Activated CD4-positive, alpha-beta memory T cell treated with anti-CD3 and anti-CD28 coated beads, Interleukin-2, amount 10 ng/mL, durations not matched to agents 7 days and 5 days (primary cell): Measurements from ENCODE around the gene TCF19. TPM values are rescaled to one million over a fixed set of nuclear protein-coding genes. Genes with fewer than 3 reads are reported as not detected.
A peak's percentile ranks its signal among the peaks of the same experiment; 100 is the strongest.

Source experiments
- CTCF ChIA-PET: fragments of 350-600 bp; sonication (Branson Sonifier 250); formaldehyde crosslinking; loops from one replicate; lab custom pipeline; 2021; ENCODE audit warnings: antibody characterized with exemption, inconsistent platforms; lab: Charles Lee
- POLR2A ChIA-PET: fragments of 350-600 bp; sonication (Branson Sonifier 250); formaldehyde crosslinking; loops from one replicate; lab custom pipeline; 2021; ENCODE audit warnings: antibody characterized with exemption; lab: Charles Lee
- DNase-seq: peaks from one replicate; pipeline ENCODE4 v3.0.0-alpha.2; 2020
- H3K27ac Mint-ChIP-seq: one replicate; pipeline ENCODE4 v1.8.0; 2021; ENCODE audit warnings: mild to moderate bottlenecking, mixed read lengths
- H3K27me3 Mint-ChIP-seq: one replicate; pipeline ENCODE4 v1.8.0; 2021; ENCODE audit warnings: mixed read lengths
- H3K36me3 Mint-ChIP-seq: one replicate; pipeline ENCODE4 v1.8.0; 2021; ENCODE audit warnings: low read depth, mixed read lengths
- H3K4me1 Mint-ChIP-seq: one replicate; pipeline ENCODE4 v1.8.0; 2021; ENCODE audit warnings: mixed read lengths
- H3K4me3 Mint-ChIP-seq: one replicate; pipeline ENCODE4 v1.8.0; 2021; ENCODE audit warnings: mild to moderate bottlenecking, mixed read lengths
- H3K9me3 Mint-ChIP-seq: one replicate; pipeline ENCODE4 v1.8.0; 2021; ENCODE audit warnings: mixed read lengths
- total RNA-seq, 2 experiments: library from RNA; stranded (reverse); gene quantifications; one replicate each; pipeline ENCODE4 v1.2.3, GENCODE V29; 2021

Gene TCF19
- total RNA-seq, result 10 to 100 TPM; 78.9 to 80.7 TPM

DNA sequence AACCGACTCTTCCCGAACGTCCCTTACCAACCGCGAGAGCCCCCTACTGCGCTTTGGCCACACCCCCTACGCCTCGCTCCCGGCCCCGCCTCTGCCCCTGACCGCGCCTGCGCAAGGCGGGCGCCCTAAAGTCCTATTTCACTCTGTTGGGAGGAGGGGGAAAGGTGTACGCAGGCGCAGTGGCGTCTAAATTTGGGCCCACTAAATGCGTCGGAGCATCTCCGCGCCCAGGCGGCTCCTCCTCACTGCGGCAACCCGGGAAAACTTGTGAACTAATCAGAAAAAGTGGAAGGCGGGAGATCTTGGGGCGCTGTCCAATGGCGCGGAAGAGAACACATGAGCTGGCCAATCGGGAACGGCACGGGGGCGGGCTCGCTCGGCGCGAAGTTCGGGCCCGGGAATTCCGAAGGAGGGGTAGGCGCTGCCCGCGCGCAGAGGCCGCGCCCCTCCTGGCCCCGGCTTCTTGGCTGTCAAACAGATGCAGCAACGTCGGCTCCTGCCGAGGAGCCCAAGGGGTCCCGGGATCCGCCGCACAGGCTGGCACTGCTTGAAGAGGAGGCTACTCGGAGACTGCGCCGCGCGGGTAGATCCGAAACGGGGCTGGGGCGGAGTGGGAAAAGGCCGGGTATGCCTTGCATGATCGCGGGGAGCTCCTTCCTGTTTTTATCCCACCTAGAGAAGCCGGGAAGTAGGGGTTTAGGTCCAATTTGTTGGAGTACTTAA lies at the start of gene TCF19:
Gene TCF19, plus strand, starts transcription at position 450 of the 723 bp plus-strand sequence. CDS start 881 bp downstream, outside the sequence.
- Mint-ChIP-seq H3K9me3 (no peaks in the 10 kb centered on the region), H3K27ac (peak within 1 kb of the TSS; percentile 62), H3K36me3 (peaks cover 46% of the 10 kb centered on the region), H3K4me3 (peak within 1 kb of the TSS; percentile 79), H3K27me3 (no peaks in the 10 kb centered on the region), H3K4me1 (peaks cover 52% of the 10 kb centered on the region)
- ChIA-PET POLR2A (interaction anchor here (0.9 to 3.1 kb wide), 16 partner anchors 14 to 494 kb away, joined by 3 to 21 read pairs (median 4); partner anchors contain the start of genes BAG6 and DDX39B), CTCF (interaction anchor here (0.7 to 4.2 kb wide), 5 partner anchors 21 to 383 kb away, joined by 3 to 19 read pairs (median 5); partner anchors contain the start of gene DDX39B)
- DNase-seq, result peak; percentile 100

DNA sequence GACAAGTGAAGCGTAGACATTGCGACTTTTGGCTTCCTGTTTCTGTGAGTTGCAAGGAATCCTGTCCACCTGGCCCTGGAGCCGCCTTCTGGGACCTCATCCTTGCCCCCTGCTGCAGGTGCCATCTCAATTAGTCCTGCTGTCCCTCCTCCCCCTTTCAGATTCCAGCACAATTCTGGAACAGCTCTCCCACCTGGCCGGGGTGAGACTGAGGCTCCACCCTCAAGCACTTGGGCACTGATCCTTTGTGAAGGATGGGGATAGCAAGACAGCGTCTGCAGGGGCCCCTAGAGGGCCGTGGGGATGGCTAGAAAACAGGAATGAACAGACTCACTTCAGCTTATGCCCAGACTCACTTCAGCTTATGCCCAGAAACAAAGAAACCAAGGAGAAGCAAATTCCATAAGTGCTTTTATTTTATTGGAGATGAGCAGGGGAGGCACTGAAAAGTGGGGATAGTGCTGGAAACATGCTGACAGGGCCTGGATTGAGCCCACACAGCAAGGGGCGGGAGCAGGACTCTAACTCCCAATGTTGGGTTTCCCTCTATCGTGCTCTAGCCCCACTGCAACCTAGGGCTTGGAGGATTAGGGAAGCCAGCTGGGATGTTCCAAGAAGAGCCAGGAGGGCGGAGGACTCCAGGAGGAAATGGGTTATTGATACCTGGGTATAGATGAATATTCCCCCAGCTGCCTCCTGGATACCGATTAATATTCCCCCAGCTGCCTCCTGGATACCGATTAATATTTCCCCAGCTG lies 47.4 kb upstream of the TCF19 start:
- H3K4me1 Mint-ChIP-seq, result no peaks in the 10 kb centered on the region
- no peak overlapping the region for H3K27ac Mint-ChIP-seq
- H3K36me3 Mint-ChIP-seq, result no peaks in the 10 kb centered on the region
- POLR2A ChIA-PET, result no interaction called here
- no peaks in the 10 kb centered on the region for H3K9me3 Mint-ChIP-seq
- no peak for DNase-seq
- H3K4me3 Mint-ChIP-seq, result no peak overlapping the region
- H3K27me3 Mint-ChIP-seq, result peaks cover 32% of the 10 kb centered on the region
- CTCF ChIA-PET, result no interaction called here

- CTCF ChIA-PET, result no interaction called here
These were observed 46.7 kb upstream of the TCF19 start for GRCh38 chr6:31111712-31112111.

DNA sequence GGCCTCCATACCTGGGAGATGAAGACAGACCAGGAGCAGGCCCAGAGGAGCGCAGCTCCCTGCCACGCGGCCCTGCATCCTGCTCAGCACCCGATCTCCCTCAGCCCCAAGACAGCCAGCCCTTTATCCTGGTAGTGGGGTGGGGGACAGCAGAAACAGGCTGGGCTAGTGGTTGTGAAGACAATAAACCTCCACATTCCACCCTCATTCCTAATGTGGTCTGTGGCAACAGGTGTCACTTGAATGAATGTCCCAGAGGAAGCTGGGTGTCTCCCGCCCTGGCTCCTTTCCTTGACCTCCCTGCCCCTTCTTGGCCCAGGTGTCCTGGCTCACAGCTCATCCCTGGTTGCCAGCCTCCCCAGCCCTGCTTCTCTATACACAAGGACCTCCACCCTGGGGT lies 45.9 kb upstream of the TCF19 start, which contains the start of gene C6orf15:
Gene C6orf15, minus strand, starts transcription at position 98 of the 400 bp plus-strand sequence. Its CDS starts 20 bp downstream, at position 78.
- ChIA-PET CTCF (interaction anchor here (1.5 kb wide), 1 partner anchor 25 kb away, joined by 4 read pairs; no protein-coding TSS in a partner anchor), POLR2A (no interaction called here)
- DNase-seq, result no peak
- Mint-ChIP-seq H3K36me3 (no peaks in the 10 kb centered on the region), H3K27ac (no peak within 1 kb of the TSS), H3K4me1 (no peaks in the 10 kb centered on the region), H3K27me3 (peaks cover 33% of the 10 kb centered on the region), H3K9me3 (no peaks in the 10 kb centered on the region), H3K4me3 (no peak within 1 kb of the TSS)

More at GRCh38 chr6:31111712-31112111, 46.7 kb upstream of the TCF19 start:
- no peak overlapping the region for H3K4me3 Mint-ChIP-seq
- no peak overlapping the region for H3K27ac Mint-ChIP-seq
- H3K27me3 Mint-ChIP-seq, result peaks cover 32% of the 10 kb centered on the region
- no peaks in the 10 kb centered on the region for H3K9me3 Mint-ChIP-seq
- H3K36me3 Mint-ChIP-seq, result no peaks in the 10 kb centered on the region
- DNase-seq, result no peak
- POLR2A ChIA-PET, result no interaction called here
- no peaks in the 10 kb centered on the region for H3K4me1 Mint-ChIP-seq

DNA sequence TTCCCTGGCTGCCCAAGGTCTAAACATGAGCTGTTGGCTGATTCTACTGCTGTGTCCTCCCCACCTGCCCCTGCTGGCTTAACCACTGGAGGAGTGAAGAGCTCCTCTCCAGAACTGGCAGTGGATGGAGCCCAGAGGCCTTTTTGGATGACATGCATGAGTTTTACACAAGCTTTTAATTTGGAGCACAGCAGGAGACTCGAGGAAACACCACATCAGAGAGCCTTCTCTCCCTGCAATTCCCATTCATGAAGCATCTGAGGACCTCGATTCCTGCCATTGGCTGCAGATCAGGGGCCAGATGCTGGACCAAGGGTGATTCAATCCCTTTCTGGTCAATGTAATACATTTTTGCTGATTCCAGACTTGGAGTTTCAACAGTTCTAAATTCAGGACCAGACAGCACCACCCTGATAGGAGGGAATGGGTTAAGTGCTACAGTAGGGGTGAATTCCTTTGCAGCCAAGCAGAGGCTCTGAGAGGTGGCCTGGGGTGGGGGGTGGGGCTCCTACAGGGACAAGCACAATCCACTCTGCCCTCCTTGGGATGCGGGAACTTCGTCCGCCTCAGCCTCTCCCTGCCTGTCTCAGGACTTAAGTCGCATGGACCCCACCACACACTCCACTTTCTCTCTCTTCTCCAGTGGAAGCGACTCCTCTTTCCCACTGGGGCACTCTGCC lies 44.4 kb upstream of the TCF19 start:
- no peaks in the 10 kb centered on the region for H3K4me1 Mint-ChIP-seq
- no peak for DNase-seq
- H3K4me3 Mint-ChIP-seq, result no peak overlapping the region
- no peak overlapping the region for H3K27ac Mint-ChIP-seq
- POLR2A ChIA-PET, result no interaction called here
- no peaks in the 10 kb centered on the region for H3K9me3 Mint-ChIP-seq
- no peaks in the 10 kb centered on the region for H3K36me3 Mint-ChIP-seq
- H3K27me3 Mint-ChIP-seq, result peaks cover 35% of the 10 kb centered on the region
- CTCF ChIA-PET, result interaction anchor here (1.5 kb wide), 1 partner anchor 27 kb away, joined by 4 read pairs; no protein-coding TSS in a partner anchor

- ChIA-PET CTCF (interaction anchor here (5.0 kb wide), 1 partner anchor 15 kb away, joined by 30 read pairs; no protein-coding TSS in a partner anchor), POLR2A (no interaction called here)
- no peak within 1 kb of the TSS for H3K27ac Mint-ChIP-seq
- DNase-seq, result no peak
- H3K27me3 Mint-ChIP-seq, result peaks cover 36% of the 10 kb centered on the region
- H3K36me3 Mint-ChIP-seq, result no peaks in the 10 kb centered on the region
- H3K4me1 Mint-ChIP-seq, result no peaks in the 10 kb centered on the region
- no peaks in the 10 kb centered on the region for H3K9me3 Mint-ChIP-seq
- H3K4me3 Mint-ChIP-seq, result no peak within 1 kb of the TSS
These were observed 43.9 kb upstream of the TCF19 start, which contains the start of gene PSORS1C1 for GRCh38 chr6:31114541-31114878. TSS of gene PSORS1C1 (plus strand) at chr6:31114800. CDS start at chr6:31129633, 14,833 bp downstream.

DNA sequence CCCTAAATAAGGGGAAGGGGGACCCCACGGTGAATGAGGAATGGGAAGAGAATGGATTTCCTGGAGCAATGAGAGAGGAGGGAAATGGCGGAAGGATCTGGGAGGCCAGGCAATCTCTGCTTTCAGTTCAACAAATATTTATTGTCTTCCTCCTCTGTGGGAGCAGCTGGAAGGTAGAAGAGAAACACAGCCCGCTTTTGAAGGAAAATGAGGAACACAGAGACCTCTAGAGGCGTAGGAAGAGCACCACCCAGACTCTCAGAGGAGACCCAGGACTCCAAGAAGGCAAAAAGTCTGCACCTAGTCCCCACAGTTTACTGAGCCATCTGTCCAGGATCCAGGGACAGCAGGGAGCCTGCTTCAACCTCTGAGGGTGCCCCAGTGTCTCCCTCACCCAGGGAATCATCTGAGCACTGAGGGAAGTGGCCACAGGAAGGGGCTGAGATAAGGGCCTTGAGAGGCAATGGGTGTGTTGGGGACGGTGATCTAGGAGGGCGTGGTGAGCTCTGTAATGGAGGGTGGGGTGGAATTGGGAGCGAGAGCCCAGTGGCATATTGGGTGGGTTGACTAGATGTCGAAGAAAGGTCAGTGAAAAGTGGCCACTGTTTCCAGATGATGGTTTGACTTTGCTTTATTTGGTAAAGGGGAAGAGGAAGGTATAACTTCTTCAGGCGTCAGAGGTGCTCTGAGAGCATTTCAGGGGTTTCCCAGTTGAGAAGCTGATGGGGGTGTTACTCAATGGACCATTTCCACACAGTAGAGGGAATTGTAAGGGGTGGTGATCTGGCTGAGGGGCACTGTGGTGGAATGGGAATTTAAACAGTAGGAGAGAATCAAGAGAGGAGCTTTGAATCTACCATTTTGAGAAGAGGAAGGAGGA lies 43.2 kb upstream of the TCF19 start:
- no peak overlapping the region for H3K4me3 Mint-ChIP-seq
- no peaks in the 10 kb centered on the region for H3K9me3 Mint-ChIP-seq
- H3K27ac Mint-ChIP-seq, result no peak overlapping the region
- peaks cover 29% of the 10 kb centered on the region for H3K27me3 Mint-ChIP-seq
- ChIA-PET CTCF (interaction anchor here (0.9 to 5.0 kb wide), 4 partner anchors 11 to 28 kb away, joined by 3 to 30 read pairs (median 4); no protein-coding TSS in a partner anchor), POLR2A (no interaction called here)
- H3K36me3 Mint-ChIP-seq, result no peaks in the 10 kb centered on the region
- H3K4me1 Mint-ChIP-seq, result no peaks in the 10 kb centered on the region
- DNase-seq, result no peak

DNA sequence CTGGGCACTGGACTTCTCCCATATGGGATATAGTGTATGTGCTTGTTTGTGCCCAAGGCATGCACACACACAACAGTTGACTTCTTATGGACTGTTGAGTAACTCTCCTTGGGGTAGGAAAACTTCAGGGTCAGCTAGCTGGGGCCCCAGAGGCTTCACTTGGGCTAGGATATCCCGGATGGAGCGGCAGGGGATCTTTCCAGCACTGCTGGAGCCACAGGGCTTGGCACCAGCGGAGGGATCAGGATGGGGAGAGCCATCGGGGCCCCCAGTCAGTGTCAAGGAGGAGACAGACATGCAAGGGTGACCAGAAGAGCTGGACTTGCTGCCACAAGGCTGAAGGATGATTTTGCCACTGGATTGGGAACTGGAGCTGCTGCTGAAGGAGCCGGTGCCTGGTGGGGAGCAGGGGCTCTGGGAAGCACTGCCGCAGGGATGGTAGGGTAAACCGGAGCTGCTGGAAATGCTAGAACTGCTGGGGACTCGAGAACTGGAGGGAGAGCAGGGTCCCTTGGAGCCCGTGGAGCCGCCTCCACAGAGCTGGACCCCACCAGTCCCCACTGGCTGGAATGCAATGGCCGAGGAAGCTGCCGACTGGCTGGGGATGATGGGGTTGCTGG lies 42.3 kb upstream of the TCF19 start:
- no peak for DNase-seq
- Mint-ChIP-seq H3K27me3 (peaks cover 24% of the 10 kb centered on the region), H3K4me1 (no peaks in the 10 kb centered on the region), H3K36me3 (no peaks in the 10 kb centered on the region), H3K4me3 (no peak overlapping the region), H3K9me3 (no peaks in the 10 kb centered on the region), H3K27ac (no peak overlapping the region)
- POLR2A ChIA-PET, result no interaction called here
- CTCF ChIA-PET, result interaction anchor here (0.9 to 5.0 kb wide), 4 partner anchors 10 to 29 kb away, joined by 3 to 30 read pairs (median 4); no protein-coding TSS in a partner anchor

DNA sequence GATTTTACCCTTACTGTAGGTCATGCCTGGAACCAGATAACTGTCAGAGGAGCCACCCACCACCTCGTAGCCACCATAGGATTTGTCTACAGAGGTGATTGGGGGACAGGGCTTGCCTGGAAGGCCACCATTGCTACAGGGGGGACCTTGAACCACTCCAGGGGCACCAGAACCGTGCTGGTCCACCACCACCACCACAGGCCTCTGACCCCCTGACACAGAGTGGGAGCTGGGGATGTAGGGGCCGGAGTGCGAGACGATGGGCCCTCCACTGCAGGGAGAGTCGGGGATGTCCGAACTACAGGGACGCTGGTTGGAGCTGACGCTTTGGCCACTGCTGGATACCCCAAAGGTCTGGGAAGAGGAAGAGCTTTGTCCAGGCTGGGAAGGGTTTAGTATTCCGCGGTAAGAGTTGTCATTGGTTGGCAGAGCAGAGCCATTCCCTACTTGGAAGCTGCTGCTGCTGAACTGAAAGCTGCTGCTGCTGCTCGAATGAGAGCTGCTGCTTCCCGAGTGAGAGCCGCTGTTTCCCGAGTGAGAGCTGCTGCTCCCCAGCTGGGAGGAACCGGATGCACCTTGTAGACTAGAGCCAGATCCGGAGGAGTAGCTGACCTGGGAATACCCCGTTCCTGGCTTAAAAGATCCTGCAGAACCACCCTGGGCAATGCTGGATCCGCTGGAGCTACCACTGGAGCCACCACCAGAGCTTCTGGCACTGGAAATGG lies 41.6 kb upstream of the TCF19 start:
- Mint-ChIP-seq H3K36me3 (no peaks in the 10 kb centered on the region), H3K9me3 (no peaks in the 10 kb centered on the region), H3K4me3 (no peak overlapping the region), H3K4me1 (no peaks in the 10 kb centered on the region), H3K27ac (no peak overlapping the region), H3K27me3 (peaks cover 23% of the 10 kb centered on the region)
- CTCF ChIA-PET, result interaction anchor here (1.1 to 5.0 kb wide), 3 partner anchors 9 to 29 kb away, joined by 3 to 30 read pairs (median 4); no protein-coding TSS in a partner anchor
- DNase-seq, result no peak
- POLR2A ChIA-PET, result no interaction called here

DNA sequence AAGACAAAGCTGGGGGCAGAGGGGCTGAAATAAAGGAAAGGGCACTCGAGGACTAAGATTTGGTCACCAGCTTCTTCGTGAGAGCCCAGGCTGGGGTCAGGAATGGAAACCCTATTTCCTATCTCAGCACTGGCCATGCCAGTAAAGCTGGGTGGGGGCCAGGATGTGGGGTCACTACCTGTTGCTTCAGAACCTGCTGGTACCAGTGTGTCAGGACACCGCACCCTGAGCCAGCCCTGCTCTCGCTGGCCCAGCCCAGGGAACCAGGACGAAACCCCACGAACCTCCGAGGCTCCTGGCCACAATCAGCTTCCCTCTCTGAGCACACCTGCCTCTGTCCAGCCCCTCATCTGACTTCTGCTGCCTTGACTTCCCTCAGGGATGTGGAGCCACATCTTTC lies 40.2 kb upstream of the TCF19 start:
- Mint-ChIP-seq H3K4me1 (no peaks in the 10 kb centered on the region), H3K9me3 (no peaks in the 10 kb centered on the region), H3K27me3 (peaks cover 19% of the 10 kb centered on the region), H3K36me3 (no peaks in the 10 kb centered on the region), H3K4me3 (no peak overlapping the region), H3K27ac (no peak overlapping the region)
- ChIA-PET POLR2A (no interaction called here), CTCF (interaction anchor here (0.7 to 5.0 kb wide), 3 partner anchors 11 to 58 kb away, joined by 3 to 30 read pairs (median 3); no protein-coding TSS in a partner anchor)
- DNase-seq, result no peak
